Suppressor macrophage treated with lipopolysaccharide for 4 hours (primary cell): ENCODE results near the gene COG4.
A peak's percentile ranks its signal among the peaks of the same experiment; 100 is the strongest.
"Not testable (repeated sequence)": the region's sequence is repeated elsewhere in the genome, so short reads cannot be mapped to it uniquely, and the experiment has no call there.

Experiments used
- DNase-seq: peaks from one replicate; pipeline ENCODE4 v3.0.0-alpha.2; 2020

COG4 gene

DNA sequence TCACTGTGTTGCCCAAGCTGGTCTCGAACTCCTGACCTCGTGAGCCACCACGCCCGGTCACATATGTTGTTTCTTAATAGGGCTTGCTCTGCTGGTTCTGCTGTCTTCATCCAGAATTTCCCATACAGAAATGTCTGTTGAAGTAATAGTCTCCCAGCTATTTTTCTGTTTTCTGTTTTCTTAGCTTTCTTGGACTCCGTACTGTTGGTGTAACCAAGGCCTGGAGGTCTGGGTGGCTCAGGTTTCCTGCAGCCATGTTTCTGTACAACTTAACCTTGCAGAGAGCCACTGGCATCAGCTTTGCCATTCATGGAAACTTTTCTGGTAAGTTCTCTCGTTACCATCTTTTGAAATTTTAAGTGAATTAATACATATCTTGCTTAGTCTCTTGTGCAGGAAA is 3.0 kb upstream of the COG4 start:
- DNase-seq, result peak; percentile 6

- DNase-seq, result not testable (repeated sequence)
Observed at GRCh38 chr16:70524399-70524825, 1.1 kb upstream of the COG4 start.

- peak; percentile 79 for DNase-seq
Observed at GRCh38 chr16:70523743-70524398, 517 bp upstream of the COG4 start, which contains the start of gene SF3B3. Gene SF3B3, plus strand, starts transcription at chr16:70523816. Its CDS starts 2,841 bp downstream, at chr16:70526657.

GRCh38 chr16:70522216-70523075 is 908 bp downstream of the COG4 start:
- peak; percentile 15 for DNase-seq

GRCh38 chr16:70520612-70521297 is 2.6 kb downstream of the COG4 start:
- peak; percentile 78 for DNase-seq

- DNase-seq, result no peak
Observed at GRCh38 chr16:70512456-70512855, 10.9 kb downstream of the COG4 start.

DNA sequence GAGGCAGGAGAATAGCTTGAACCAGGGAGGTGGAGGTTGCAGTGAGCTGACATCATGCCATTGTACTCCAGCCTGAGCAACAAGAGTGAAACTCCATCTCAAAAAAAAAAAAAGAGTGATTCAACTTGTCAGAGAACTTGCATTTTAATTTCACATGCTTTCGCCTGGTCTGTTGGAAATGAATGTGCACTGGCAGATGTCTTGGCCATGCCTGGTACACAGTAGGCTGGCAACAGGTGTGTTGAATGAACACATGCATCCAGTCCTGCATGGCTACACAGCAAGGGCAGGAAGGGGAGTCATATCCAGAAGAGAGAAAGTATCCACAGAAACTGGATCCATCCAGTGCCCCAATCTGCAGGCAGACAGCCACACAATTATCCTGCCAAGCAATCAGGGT is 11.5 kb downstream of the COG4 start:
- no peak for DNase-seq

DNA sequence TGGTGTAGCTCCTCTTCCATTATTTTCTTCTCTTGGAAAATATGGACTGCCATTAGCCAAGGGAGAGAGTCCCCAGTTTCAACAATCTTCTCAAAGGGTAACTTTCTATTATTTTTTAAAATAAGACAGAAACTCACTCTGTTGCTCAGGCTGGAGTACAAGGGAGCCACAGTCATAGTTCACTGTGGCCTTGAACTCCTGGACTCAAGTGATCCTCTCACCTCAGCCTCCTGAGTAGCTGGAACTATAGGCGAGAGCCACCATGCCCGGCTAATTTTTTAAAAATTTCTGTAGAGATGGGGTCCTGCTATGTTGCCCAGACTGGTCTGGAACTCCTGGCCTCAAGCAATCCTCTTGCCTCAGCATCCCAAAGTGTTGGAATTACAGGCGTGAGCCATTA is 13.1 kb downstream of the COG4 start:
- no peak for DNase-seq

- peak; percentile 41 for DNase-seq
Observed at GRCh38 chr16:70508752-70509151, 14.6 kb downstream of the COG4 start.

- DNase-seq, result no peak
Observed at GRCh38 chr16:70496513-70496912, 26.8 kb downstream of the COG4 start.

- no peak for DNase-seq
Observed at GRCh38 chr16:70495425-70496182, 27.8 kb downstream of the COG4 start.

DNA sequence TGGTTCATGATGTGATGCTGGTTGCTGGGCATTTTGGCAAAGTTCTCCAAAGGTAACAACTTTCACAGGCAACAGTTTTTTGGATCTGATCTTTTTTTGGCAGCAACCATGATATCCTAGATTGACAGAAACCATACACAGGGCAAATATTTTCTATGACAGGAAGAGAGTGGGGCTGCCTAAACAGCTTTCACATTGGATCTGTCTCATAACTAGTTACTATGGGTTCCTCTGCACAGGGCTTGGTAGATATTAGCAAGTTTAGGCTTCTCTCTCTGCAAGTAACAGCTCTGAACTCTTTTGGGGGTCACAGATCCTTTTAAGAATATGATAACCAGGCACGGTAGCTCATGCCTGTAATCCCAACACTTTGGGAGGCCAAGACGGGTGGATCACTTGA is 28.6 kb downstream of the COG4 start:
- DNase-seq, result no peak

- no peak for DNase-seq
Observed at GRCh38 chr16:70494202-70494770, 29.1 kb downstream of the COG4 start.

DNA sequence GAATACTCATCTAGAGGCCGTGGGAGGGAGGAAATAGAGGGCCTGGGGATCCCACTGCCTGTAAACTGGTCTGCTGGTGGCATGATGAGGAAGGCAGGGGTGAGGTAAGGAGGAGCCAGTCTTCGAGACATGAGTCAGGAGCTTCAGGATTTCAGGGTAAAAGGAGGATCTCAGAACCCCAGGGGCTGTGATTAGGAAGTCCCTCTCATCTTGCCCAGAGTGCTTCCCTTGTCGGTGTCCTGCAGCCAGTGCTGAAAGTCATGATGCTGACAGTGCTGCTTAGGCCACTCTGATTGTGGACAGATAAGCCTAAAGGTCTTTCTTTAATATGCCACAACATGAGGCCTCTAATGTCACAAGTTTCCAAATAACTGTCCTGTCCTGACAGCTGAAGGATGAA is 29.6 kb downstream of the COG4 start:
- peak; percentile 33 for DNase-seq

DNA sequence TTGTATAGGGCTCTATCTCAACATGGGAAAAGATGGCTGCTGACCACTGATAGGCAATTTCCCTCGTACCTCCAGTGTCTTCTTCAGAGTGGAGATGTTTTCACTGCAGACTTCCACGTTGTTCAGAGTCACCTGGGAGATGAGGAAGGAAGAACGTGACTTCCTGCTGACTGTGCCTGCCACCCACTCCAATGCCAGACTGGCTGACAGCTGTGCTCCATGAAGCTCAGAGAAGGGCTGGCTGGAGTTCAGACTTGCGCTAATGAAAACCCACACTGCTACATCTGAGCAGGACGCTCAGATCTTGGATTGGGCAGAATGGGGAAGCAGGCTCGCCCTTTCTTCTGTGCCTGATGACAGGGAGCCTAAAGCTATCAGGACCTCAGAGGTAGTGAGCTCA is 33.1 kb downstream of the COG4 start:
- peak; percentile 44 for DNase-seq

GRCh38 chr16:70484867-70485266 is 38.5 kb downstream of the COG4 start:
- DNase-seq, result no peak

DNA sequence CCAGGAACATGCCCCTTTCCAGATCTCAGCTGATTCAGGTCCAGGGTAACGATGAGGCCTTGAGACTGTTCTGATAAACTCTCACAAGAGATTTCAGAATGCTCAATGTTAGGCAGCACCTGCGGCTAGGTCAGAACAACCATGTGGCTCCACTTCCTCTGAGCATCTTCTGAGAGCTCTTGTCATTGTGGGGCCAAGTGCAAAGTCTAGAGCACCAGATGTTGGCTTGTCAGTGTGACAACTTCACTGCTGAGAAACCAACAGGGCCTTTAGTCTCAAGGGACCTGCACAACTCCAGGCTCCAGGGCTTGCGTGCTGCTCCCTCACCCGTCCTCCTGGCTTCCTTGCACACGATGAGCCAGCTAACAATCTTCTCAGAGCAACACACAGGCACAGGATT is 39.9 kb downstream of the COG4 start:
- DNase-seq, result no peak

GRCh38 chr16:70482624-70483023 is 40.7 kb downstream of the COG4 start:
- DNase-seq, result no peak

DNA sequence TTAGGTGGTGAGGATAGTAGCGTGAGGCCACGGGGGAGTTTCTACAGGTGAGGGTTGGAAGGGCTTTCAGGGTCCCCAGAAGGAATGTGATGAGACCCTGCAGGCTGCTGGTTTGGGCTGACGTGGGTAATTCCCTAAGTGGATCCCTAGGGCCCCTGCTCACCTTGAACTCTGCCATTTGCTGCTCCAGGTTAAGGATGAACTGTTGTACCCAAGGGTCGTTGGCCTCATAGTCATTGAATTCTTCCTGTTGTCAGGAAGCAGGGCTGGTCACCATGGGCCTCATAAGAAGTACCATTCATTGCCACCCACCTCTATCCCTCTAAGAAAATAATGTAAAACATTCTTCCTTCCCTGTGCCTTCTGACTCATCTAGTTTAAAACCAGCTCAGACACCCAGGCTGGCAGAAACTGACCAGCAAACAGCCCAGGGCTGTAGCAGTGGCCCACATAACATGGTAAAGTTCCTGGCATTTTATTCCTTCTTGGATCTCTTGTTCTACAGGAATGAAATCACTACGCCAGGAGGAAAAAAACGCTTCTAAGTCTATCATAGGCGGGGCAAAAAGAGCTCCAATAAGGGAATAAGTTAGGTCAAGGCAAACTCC is 41.3 kb downstream of the COG4 start:
- no peak for DNase-seq

- DNase-seq, result no peak
Observed at GRCh38 chr16:70480127-70481105, 42.9 kb downstream of the COG4 start.

- no peak for DNase-seq
Observed at GRCh38 chr16:70478912-70479341, 44.4 kb downstream of the COG4 start.
